K562 (cell line): ENCODE results near the gene PPFIA3. TPM values are rescaled to one million over a fixed set of nuclear protein-coding genes. Genes with fewer than 3 reads are reported as not detected.
A peak's percentile ranks its signal among the peaks of the same experiment; 100 is the strongest.

Experiments used
- BRD4 ChIP-seq: fragments of 200-600 bp; sonication (generic); IDR thresholded peaks from 2 replicates; pipeline ENCODE4 v1.6.1; 2017; ENCODE audit warnings: inconsistent platforms
- HMGN3 ChIP-seq: IDR thresholded peaks from 2 replicates; pipeline ENCODE4 v1.6.1; 2011; ENCODE audit warnings: borderline replicate concordance, low read depth, mild to moderate bottlenecking, mixed read lengths, low read length; ENCODE audit not compliant: insufficient read length; ENCODE audit errors: extremely low read depth
- JUND ChIP-seq, 2 experiments: IDR thresholded peaks; 2 replicates in 1 of 2; 3 replicates in 1 of 2; pipeline ENCODE4 v1.6.1; 2011; ENCODE audit warnings: borderline replicate concordance in 2 of 2, low read depth in 2 of 2, low read length in 2 of 2, improper control_type of control experiment in 1 of 2, missing biosample characterization in 1 of 2, missing genetic modification characterization in 1 of 2, missing genetic modification reagents in 1 of 2
- KAT2B ChIP-seq: IDR thresholded peaks from one replicate; pipeline ENCODE4 v1.6.1; 2012; ENCODE audit warnings: low read depth, mild to moderate bottlenecking, control low read depth, inconsistent platforms, low read length, moderate library complexity
- MITF ChIP-seq: IDR thresholded peaks from 2 replicates; pipeline ENCODE4 v1.6.1; 2014; ENCODE audit warnings: antibody characterized with exemption
- NFIX ChIP-seq: fragments of 250-450 bp; sonication (Bioruptor Pico); IDR thresholded peaks from 2 replicates; pipeline ENCODE4 v1.4.0; 2020; ENCODE audit warnings: low read depth, mild to moderate bottlenecking, moderate library complexity
- RBM17 ChIP-seq: fragments of 200-400 bp; formaldehyde crosslinking; IDR thresholded peaks from 2 replicates; pipeline ENCODE4 v1.6.1; 2017; ENCODE audit warnings: low read depth, mild to moderate bottlenecking, low read length, borderline replicate concordance
- REST ChIP-seq, 2 experiments: fragments of 450-650 bp; formaldehyde crosslinking in 1 of 2; IDR thresholded peaks; 2 replicates each; pipeline versions ENCODE4 v1.4.0 to v1.6.1; 2014 to 2020; ENCODE audit warnings: mild to moderate bottlenecking in 2 of 2, borderline replicate concordance in 1 of 2, low read depth in 1 of 2
- RNF2 ChIP-seq: sonication (generic); IDR thresholded peaks from 2 replicates; pipeline ENCODE4 v1.6.1; 2016
- SMARCC2 ChIP-seq: fragments of 450-650 bp; IDR thresholded peaks from 2 replicates; pipeline ENCODE4 v1.6.1; 2017; ENCODE audit warnings: antibody characterized with exemption, moderate library complexity, mild to moderate bottlenecking, low read depth
- SMARCE1 ChIP-seq: fragments of 450-650 bp; IDR thresholded peaks from 2 replicates; pipeline ENCODE4 v1.7.1; 2016; ENCODE audit warnings: mild to moderate bottlenecking
- USF1 ChIP-seq: sonication (generic); formaldehyde crosslinking; IDR thresholded peaks from 2 replicates; pipeline ENCODE4 v1.9.0; 2022; ENCODE audit warnings: mild to moderate bottlenecking, missing genetic modification reagents
- polyA plus RNA-seq, 8 experiments: library from polyadenylated mRNA; depleted of rRNA in 4 of 8; stranded (reverse) in 5 of 8; unstranded in 3 of 8; fragments of >200 nt; fragmentation: Nextera tagmentation in 2 of 8; fragmentation: Illumina TruSeq in 1 of 8; extraction: Ambion mirVana in 2 of 8; extraction: Trizol in 1 of 8; gene quantifications; 2 replicates each; pipeline versions ENCODE4 v1.2.1 to v1.2.3, GENCODE V29; 2011 to 2014; ENCODE audit warnings: inconsistent platforms in 1 of 8, missing spikeins in 1 of 8
- total RNA-seq, 7 experiments: library from RNA; depleted of rRNA in 6 of 7; stranded (reverse); fragments of >200 nt in 6 of 7; fragmentation: Illumina TruSeq in 2 of 7; extraction: Trizol in 2 of 7; gene quantifications; 2 replicates each; pipeline versions ENCODE4 v1.2.1 to v1.2.3, GENCODE V29; 2011 to 2021; ENCODE audit warnings: low replicate concordance in 1 of 7
- TF ChIP-seq, protein P1 (sequence below): sonication (generic); formaldehyde crosslinking; IDR thresholded peaks from 2 replicates; pipeline ENCODE4 v1.8.1; 2023; ENCODE audit warnings: mild to moderate bottlenecking, missing genetic modification reagents

PPFIA3 gene
- total and polyA plus RNA-seq, 9 of the 15 experiments (the other 6 are each of a cell fraction or from before 2014, with no cell fraction given) = 0.10 to 53.0 (median 17.6) TPM

DNA sequence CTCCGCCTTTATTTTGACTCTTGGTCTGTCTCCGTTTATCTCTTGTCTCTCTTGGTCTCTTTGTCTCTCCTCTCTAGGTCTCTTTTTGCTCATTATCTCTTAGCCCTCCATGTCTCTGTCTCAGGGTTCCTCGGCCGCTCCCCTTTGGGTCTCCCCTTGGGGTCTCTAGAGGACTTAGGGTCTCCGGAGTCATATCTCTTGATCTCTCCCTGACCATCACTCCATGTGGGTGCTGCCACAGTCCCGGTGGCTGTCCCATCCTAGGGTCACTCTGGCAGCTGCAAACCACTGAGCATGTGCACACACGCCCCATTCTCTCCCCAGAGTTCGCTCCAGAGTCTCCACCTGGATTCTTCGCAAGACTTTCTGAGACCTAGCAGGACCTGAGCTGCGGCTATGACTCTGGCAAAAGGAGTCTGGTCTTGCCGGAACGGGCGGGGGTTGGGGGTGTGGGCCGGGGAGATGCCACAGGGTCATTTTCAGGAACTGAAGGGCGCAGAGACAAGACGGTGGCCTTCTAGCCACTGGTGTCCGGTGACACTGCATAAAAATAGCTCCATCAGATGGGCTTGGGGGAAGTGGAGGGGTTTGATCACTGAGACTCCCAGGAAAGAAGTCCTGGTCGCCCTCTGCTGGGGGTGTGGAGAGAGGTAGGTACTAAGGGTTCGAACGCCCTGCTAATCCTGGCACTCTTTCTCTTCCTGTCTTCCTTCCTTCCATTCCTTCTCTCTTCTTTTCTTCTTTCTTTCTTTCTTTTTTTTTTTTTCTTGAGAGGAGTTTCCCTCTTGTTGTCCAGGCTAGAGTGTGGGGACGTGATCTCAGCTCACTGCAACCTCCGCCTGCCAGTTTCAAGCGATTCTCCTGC is 45.6 kb upstream of the PPFIA3 start (continued):
- TF ChIP-seq REST (IDR thresholded peaks at IDR 0.05; ENCODE audit: borderline replicate concordance) (peak; percentile 61; the same call in 1 of the 2 replicates), REST (CRISPR knock-in tag; IDR thresholded peaks at IDR 0.05; ENCODE audit: low read depth) (no peak), RNF2 (no peak), NFIX (CRISPR knock-in tag) (no peak), SMARCC2 (no peak), KAT2B (no peak), JUND (IDR thresholded peaks at IDR 0.05; ENCODE audit: borderline replicate concordance, low read depth, low read length) (peak; percentile 32; the same call in 1 of the 2 replicates), JUND (tag; IDR thresholded peaks at IDR 0.05; ENCODE audit: borderline replicate concordance, low read depth, low read length) (peak; percentile 32; the same call in 1 of the 3 replicates), RBM17 (no peak), HMGN3 (no peak), BRD4 (no peak), USF1 (CRISPR knock-in tag) (no peak), SMARCE1 (0 out of 2 replicates have a peak, but pooled peaks have one; percentile 23), MITF (no peak)
- TF ChIP-seq, protein P1, sequence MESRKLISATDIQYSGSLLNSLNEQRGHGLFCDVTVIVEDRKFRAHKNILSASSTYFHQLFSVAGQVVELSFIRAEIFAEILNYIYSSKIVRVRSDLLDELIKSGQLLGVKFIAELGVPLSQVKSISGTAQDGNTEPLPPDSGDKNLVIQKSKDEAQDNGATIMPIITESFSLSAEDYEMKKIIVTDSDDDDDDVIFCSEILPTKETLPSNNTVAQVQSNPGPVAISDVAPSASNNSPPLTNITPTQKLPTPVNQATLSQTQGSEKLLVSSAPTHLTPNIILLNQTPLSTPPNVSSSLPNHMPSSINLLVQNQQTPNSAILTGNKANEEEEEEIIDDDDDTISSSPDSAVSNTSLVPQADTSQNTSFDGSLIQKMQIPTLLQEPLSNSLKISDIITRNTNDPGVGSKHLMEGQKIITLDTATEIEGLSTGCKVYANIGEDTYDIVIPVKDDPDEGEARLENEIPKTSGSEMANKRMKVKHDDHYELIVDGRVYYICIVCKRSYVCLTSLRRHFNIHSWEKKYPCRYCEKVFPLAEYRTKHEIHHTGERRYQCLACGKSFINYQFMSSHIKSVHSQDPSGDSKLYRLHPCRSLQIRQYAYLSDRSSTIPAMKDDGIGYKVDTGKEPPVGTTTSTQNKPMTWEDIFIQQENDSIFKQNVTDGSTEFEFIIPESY = no peak
